GM21423 (cell line): Measurements from ENCODE around the gene ST3GAL6.

Experiments used
- ATAC-seq: cut with Tn5 transposase; IDR thresholded peaks from one replicate; pipeline ENCODE4 v1.9.1; 2021; ENCODE audit warnings: mild to moderate bottlenecking, moderate library complexity; ENCODE audit not compliant: unreplicated experiment

The ST3GAL6 gene

DNA sequence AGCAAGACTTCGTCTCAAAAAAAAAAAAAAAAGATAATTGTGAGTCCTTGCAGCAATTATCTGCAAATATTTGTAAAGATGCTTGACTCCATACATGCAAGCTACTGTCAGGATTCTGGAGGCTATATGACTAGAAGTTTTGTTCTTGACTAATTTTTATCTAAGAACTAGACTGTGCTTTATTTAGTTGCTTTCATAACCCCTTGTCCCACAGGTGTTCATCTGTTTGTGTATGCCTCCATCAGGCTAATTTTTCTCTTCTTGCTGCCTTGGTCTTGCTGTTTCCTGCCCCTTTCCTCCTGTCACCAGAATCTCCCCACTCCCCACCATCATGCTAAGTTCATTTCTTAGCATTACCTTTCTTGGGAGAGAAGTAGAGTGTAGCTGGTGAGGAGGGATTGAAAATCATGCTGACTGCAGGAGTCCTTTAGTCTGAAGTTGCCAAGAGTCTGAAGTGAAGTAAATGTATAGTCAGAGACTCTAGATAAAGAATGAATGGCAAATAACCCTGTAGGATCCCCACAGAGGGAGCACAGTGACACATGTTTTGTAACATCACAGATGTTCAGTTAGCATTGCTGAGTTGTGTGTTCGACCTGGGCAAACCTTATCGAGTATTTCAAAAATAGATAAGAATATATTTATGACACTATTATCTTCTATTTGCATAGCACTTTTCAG is 12.5 kb downstream of the ST3GAL6 start:
- ATAC-seq: no peak

DNA sequence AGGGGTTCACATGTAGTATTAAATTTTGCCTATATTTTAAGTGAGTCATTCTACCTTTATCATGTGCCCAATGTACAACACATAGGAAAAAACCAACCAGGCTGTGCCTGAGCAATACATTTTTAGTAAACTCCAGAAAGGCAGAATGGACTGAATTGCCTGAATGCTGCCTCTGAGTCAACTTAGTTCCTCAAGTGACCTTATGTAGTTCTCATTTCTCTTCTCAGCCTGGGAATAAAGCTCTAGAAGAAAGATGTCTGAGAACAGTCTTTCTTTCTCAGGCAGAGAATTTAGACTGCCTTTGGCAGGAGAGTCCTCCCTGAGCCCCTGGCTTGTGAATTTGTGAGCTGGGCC is 13.0 kb downstream of the ST3GAL6 start:
- ATAC-seq: no peak

DNA sequence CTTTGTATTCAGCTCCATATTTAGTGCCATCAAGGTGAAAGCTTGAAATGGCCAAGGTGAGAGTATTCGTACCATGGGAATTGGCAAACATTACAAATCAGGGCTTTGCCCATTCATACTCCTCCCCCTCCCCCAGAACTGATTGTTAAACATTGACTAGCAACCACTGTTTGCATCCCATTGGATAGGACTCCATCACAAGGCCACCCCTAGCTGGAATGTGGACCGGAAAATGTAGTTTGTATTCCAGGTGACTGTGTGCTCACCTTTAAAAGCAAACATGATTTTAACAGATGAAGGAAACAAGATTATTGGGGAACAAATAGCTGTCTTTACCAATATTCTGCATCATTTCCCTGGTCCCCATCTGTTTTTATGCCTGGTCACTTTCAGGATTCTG is 14.1 kb downstream of the ST3GAL6 start:
- ATAC-seq: no peak

DNA sequence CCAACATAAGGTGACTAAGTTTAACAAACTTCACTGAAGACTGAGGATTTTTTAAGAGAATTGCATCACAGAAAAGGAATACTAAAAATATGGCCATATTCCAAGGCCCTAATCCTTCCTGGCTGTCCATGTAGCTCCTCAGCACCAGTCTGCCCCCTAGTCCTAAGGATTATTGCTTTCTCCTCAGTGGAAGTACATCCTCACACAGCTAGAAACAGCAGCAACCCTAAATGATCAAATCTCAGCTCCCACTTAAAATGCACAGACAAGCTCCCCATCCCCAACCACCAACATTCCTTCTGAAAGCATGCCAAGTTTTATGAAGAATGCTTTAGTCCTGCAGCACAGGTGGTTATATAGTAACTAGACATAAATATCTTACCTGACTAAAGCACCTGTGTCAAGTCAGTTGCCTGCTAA is 14.7 kb downstream of the ST3GAL6 start:
- ATAC-seq: no peak

DNA sequence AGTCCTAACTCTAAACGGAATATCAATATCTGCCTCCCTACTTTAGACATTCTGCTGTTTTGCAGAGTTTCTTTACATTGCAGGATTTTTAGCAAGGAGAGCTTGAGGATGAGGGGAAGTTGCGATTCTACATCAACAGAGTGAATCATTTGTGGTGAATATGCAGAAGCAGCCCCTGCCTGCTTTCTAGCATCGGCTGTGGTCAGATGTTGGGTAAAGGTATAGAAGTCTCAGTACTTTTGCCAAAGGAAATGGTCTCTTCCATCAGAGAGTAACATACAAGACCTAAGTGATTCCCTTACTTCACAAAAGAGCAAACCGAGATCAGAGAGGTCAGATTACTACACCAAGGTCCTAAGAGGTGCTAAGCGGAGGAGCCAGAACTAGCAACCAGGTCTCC is 15.2 kb downstream of the ST3GAL6 start:
- no peak for ATAC-seq

DNA sequence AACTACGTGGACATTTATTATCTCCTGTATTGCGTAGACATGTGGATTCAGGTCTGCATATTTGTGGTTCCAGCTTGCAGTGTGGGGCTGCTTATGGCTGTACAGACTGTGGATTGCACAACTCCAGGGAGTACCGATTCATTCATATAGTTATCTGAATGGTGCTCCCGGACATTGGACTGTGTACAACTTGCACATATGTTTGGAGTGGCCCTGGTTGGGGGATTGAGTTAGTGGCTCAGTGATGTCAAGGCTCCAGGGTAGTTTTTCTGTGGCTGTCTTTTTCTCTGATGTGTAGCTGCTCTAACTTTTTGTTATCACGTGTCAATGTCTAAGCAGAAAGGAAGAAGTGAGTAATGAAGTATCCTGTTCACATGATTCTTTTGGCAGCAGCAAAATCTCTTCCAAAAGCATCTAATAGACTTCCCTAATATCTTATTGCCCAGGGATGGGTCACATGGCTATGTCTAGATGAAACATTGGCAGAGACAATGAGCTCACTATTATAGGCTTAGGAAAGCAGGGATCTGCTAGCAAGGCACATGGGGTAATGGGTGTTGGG is 15.8 kb downstream of the ST3GAL6 start:
- ATAC-seq: no peak

DNA sequence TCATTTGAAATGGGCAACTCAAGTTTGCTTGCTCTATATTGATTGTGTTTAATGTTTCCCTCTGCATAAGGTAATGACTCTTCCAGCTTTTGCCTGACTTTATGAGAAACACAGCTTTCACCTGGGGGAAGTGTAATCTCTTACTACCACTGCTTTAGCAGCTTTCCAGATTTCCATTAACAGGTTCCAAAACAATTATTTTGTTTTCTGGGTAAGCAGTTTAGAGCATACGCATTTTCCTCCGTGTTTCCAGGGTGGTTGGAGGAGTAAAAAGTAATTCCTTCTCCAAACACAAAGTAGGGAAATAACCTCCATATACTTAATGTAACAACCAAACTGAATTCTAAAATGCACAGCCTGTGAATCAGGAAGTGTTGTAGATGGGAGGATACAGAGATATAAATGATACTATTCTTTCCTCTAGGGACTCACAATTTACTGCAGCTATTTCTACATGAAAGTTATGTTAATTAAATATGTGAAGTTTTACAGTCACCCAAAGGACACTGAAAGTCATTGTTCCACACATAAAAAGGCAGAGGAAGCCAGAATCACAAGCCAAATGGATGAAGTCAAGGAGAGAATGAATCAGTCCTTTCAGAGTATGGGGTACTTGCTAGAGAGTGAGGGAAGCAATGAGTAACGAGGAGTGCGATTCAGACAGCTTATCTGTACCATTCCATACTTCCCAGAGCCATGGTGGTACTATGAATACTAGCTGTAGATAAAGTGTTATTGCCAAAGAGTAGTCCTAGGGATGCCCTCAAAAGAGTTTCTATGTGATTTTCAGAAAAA is 16.6 kb downstream of the ST3GAL6 start:
- no peak for ATAC-seq

DNA sequence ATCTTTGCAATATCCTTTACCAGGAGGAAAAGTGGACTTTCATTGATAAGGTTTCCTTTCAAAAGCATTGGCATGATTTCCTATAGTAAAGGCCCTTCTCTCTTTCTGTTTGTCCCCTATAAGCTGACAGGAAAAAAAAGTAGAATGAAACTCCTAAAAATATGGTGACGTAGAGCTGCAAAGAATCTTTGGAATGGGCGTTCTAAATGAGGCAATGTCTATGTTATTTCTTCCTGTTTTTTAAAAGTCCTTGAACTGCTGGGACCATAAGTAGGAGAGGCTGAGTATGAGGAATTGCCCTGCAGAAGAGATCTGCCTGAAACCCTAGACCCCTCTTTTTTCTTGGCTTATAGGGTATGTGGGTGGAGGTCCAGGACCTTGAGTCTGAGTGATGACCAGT is 17.2 kb downstream of the ST3GAL6 start:
- no peak for ATAC-seq

DNA sequence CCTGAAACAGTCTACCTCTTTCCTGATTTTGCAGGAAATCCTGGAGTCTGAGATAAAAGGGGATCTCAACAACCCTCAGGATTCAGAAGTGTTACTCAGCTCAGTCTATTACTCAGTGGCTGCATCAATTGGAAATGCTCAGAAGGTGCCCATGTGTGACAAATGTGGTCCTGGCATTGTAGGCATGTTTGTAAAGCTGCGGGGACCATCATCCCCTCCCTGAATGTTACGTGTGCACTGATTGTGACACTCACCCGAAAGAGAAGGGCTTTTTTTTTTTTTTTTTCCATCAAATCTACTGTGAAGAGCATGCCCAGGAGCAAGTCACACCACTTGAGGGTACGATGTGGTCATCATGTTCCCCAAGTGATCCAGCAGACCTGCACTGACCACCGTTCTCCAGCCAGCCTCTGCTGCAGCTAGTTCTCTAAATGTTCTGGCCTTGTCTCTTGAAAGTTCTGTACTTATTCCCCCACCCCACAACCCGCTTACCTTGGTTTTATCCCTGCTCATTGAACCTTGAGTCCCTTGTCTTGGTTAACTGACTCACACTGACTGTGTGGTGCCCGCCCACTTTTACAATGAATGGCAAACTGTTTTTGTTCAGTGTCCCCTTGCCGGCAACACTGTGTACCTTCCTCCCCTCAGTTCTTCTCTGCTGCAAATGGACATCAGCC is 19.8 kb downstream of the ST3GAL6 start:
- ATAC-seq: no peak

DNA sequence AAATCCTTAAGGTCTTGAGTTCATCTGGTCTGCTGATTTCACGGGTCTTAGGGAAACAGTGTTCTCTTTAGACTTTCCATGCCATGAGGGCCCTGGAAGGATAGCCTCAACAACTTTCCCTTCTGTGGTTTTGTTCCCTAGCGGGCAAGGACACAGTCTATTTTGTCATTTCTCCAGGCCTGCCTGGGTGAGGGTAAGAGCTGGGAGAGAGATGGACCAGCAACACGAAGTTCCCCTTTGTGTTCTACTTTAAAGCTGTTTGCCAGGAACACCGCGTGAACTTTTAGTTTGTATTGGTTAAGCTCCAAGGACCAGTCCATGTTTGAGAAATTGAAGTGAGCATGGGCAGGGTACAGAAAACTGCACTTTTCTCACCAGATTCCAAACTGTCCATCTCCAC is 20.9 kb downstream of the ST3GAL6 start:
- no peak for ATAC-seq

DNA sequence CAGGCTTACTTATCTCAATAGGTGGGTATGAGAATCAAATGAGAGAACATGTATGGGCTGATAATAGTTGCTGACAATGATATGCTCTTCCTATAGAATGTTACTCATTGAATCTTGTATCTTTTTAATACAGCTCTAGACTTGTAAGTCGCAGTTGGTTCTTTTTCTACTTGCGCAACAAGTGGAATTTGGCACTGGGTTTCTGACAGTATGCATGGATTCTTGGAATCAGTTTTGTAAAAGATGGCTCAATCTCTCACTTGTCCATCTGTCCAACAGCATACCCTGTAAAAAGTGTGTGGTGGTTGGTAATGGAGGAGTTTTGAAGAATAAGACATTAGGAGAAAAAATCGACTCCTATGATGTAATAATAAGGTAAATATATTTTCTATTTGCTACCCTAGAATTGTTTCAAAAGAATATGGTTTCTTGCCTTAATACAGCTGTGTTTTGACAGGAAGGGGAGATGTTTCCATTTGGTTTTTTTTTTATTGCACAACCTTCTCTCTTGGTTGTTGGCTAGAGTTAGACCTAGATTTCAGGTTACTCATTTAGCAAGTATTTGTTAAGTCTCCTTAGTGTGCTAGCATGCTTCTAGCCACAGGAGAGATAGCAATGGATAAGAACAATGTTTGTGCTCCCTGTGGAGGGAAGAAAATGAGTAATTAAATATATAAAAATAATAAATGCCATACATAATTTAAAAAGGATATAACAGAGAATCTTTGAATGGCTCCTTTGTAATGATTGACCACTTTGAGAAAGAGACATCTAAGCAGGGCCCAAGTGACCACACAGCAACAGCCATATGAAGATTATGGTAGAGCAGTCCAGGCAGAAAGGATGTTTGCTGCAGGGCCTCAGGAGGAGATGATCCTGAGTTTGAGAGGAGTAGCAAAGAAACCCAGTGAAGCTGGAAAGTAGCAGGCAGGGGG is 21.8 kb downstream of the ST3GAL6 start:
- no peak for ATAC-seq

DNA sequence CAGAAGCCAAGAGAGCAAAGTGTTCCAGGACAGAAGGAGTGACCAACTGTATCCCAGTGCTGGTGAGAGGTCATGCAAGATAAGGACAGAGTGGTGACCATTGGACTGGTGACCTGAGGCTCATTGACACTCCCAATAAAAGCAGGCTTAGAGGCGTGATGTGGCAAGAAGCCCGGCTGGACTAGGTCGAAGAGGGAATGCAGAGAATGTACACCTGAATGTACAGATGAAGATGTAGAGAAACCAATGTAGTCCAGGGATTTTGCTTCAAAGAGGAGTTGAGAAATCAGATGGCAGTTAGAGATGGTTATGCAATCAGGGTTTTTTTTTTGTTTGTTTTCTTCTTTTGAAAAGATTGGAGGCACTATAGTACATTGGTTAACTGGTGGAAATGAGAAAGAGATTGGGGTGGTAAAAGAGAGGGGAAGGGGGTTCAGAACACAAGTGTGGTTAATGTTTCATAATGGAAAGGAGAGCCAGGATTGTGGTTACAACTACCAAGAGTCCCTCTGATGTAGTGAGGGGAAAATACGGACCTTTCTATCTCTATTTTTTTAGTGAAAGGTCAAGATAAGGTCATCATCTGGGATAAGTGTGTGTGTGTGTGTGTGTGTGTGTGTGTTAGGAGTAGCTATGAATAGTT is 23.3 kb downstream of the ST3GAL6 start:
- ATAC-seq: no peak

DNA sequence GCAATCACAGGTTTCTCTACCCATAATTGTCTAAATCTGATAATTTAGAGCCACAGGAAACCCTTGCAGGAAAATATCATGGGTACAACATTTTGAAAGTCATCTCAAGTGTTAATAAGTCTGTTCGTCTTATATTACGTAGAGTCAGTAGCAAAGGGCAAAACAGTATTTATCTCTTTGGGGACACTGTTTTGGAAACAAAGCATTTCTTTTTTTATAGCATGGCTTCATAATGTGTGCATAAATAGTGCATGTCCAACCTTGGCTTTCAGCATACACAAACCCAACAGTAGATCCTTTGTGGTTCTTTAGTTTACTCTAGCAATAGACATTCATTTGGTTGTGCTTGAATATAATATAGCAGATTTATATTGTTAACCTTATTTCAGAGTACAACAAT is 24.0 kb downstream of the ST3GAL6 start:
- ATAC-seq: no peak

DNA sequence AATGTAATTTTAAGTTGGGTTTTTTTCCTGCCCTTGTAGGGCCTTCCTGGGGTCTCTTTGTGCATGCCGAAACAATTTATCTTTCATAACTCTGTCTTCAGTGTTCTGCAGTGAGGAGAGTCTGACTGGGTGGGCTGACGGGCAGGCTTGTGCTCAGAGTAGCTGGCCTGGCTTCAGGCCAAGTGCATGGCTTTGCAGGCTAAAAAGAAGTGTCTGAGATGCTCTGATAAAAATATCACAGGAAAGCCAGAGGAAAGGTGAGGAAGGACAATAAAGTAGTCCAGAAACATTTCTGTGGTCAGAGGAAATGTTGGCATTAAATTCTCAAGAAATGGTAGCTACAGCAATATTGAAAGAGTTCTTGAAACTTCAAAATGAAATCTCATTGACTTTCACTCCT is 25.5 kb downstream of the ST3GAL6 start:
- ATAC-seq: no peak

DNA sequence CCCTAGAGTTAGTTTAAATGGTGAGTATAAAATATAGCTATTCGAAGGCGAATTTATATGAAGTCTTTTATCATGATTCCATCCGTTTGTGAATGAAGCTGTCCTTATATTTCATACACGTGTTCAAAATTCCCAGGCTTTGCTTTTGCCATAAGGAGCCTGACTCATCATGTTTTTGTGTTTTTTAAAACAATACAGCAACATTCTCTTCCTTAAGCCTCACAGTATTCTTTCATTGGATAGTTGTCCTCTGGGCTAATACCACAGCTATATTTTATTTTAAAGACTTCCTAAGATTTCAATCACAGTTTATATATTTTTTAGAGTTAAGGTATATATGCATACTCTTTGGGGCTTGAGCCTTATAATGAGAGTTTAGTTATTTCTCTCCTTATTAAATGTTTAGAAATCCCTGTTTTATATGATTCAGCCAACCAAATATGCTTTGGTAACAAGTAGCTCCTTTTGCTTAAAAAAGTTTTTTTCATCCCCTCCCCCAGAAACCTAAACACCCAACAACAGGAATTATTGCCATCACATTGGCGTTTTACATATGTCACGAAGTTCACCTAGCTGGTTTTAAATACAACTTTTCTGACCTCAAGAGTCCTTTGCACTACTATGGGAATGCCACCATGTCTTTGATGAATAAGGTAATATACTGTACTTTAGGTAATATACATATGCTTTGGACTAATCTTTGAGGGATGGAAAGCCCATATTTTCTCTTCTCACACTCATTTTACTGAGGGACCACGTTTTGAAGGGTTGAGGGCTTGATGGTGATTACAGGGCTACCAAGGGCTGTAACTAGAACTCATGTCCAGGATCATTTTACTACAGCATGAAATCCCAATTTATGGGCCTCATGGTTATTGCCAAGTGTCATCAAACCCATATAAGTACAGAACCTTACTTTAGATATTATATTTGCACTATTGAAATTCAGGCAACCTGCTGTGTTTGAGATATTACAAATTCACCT is 28.5 kb downstream of the ST3GAL6 start:
- no peak for ATAC-seq

DNA sequence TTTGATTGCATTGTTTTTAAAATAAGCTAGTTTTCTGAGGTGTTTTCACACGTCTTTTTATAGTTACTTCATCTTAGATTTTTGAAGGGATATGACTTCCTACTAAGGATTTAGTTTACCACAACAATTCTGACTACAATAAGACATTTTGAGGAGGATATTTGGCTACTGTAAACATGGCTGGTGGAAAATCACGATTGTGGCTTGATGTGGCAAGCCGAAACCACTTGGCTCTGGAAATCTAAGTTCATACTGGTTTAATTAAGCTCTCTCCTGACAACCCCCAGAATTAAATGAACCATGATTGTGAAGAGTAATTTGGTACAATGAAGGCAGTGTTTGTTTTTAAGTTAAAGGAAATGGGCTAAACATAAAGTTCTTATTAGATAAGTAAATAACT is 30.8 kb downstream of the ST3GAL6 start:
- ATAC-seq: no peak

DNA sequence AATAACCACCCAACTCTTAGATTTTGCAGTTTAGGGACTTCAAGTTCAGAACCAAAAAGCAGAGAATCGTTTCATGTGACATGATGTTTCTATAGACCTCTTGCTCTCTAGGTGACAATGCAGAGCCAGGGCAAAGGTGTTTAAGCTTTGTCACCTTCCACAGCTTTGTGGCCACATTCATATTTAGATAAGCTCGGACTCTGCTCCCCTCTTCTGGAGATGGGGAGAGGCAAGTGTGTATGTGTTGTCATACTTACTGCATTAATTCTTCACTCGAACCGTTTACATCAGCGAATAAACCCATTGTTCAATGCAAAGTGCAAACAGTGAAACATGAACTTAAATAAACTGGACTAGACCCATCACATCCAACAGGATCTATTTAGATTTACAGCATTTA is 33.2 kb downstream of the ST3GAL6 start:
- no peak for ATAC-seq

DNA sequence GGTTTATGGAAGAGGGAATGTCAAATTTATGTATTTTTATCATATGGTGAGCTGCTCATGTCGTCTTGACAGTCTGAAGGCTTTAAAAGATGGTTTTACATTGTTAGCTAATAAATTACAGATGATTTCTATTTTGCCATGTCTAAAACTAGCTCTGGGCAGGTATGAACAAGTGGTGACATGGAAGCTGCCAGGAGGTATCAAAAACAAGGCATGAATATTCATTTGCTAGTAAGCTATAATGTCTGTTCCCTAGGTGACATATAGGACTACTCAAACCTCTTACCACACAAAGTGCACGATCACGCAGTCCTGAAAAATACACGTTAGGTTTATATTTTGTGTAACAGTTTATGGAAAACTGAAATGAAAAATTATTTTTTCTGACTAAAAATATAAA is 34.8 kb downstream of the ST3GAL6 start:
- no peak for ATAC-seq

DNA sequence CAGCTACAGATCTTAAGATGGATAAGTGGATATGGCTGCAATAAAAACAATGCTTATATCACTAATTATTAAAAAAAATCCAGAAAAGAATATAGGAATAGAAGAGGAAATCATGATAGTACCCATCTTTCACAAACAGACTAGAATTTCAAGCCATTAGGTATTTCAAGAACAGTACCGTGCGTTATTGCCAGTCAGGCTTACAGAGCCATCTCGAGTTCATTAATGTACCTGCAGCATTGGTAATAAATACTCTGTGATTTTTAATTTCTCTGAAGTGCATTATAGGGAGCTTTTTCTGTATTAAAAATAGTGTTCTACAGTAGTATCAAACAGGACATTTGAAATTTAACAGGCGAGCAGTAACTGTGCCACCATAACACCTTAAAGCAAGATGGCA is 35.7 kb downstream of the ST3GAL6 start:
- ATAC-seq: no peak
